Pancreas (tissue), 10 donors: Measurements from ENCODE around the gene POLRMT. TPM values are rescaled to one million over a fixed set of nuclear protein-coding genes. Genes with fewer than 3 reads are reported as not detected.

Source experiments
- ATAC-seq, 4 donors: fragments of 200-7000 bp; cut with Tn5 transposase; one replicate each; pipeline versions ENCODE4 v1.8.0 to v1.9.1; 2020; ENCODE audit warnings: mild to moderate bottlenecking in 4 of 4, moderate library complexity in 4 of 4
- DNase-seq, 6 donors: peaks; one replicate each; pipeline ENCODE4 v3.0.0-alpha.2; 2020
- FAIRE-seq: peaks from 2 replicates; lab custom pipeline; 2012; peaks lifted over from hg19 to GRCh38; lab: Jason Lieb, UNC
- H3K27ac ChIP-seq, 4 donors: fragments of 200-600 bp; sonication (generic); 1 replicate in 3 of 4; 2 replicates in 1 of 4; pipeline versions ENCODE4 v1.5.0 to v1.8.0; 2020
- H3K27me3 ChIP-seq, 4 donors: fragments of 200-600 bp; one replicate each; pipeline ENCODE4 v1.8.0; 2021
- H3K36me3 ChIP-seq, 3 donors: fragments of 200-600 bp; sonication (generic) in 1 of 3; one replicate each; pipeline versions ENCODE4 v1.5.0 to v1.8.0; 2020 to 2021
- H3K4me1 ChIP-seq, 3 donors: fragments of 200-600 bp; one replicate each; pipeline ENCODE4 v1.8.0; 2021
- H3K4me3 ChIP-seq, 4 donors: fragments of 200-600 bp; sonication (generic) in 2 of 4; one replicate each; pipeline versions ENCODE4 v1.5.0 to v1.8.0; 2020 to 2021
- H3K9me3 ChIP-seq, 4 donors: fragments of 200-600 bp; one replicate each; pipeline ENCODE4 v1.8.0; 2021
- WGBS, 2 donors: extraction: QIAGEN DNeasy Blood & Tissue Kit; methylation state at CpG; one replicate each; pipeline ENCODE4 v1.1.7; 2013; 5-methylcytosine and 5-hydroxymethylcytosine counted together
- intact Hi-C, 3 donors: fragments of 100-400 bp; cut with DNase I; formaldehyde crosslinking; loops; one replicate each; pipeline versions ENCODE4 v1.11.1 to v1.14.2; 2022
- polyA plus RNA-seq, 2 donors: library from polyadenylated mRNA; stranded (reverse); fragments of 200-250 nt; gene quantifications; one replicate each; pipeline ENCODE4 v1.2.3, GENCODE V29; 2013
- total RNA-seq, 6 donors: library from RNA; stranded (reverse); fragmentation: NEBNext Ultra II Directional in 4 of 6; extraction: Animal tissue kit (Norgen Biotek cat#: 25700) in 4 of 6; gene quantifications; one replicate each; pipeline versions ENCODE4 v1.2.1 to v1.2.4, GENCODE V29; 2021 to 2023
- TF ChIP-seq, protein P1 (sequence below), 4 donors: fragments of 200-600 bp; sonication (generic) in 3 of 4; IDR thresholded peaks; one replicate each; pipeline versions ENCODE4 v1.5.0 to v1.8.0; 2021; ENCODE audit warnings: antibody characterized with exemption in 4 of 4
- donor health status: healthy with polysubstance abuse.
- donor health status: DM: no; HTN: no; CAD: no; lungs with moderate emphysema.
- donor health status: DM: no; HTN: no; CAD: no.
- donor health status: control.
- donor health status: control.
- donor health status: Bipolar disorder and iron deficiency.
- donor health status: DM: yes; HTN: yes; CAD: no.
- donor health status: DM: no; HTN: no; CAD: no.
- donor health status: DM: no; HTN: no; CAD: no.
- donor health status: DM: yes; HTN: yes; CAD: no.

POLRMT gene
- total and polyA plus RNA-seq, 8 donors, result 19.3 to 101 (median 28.1) TPM

DNA sequence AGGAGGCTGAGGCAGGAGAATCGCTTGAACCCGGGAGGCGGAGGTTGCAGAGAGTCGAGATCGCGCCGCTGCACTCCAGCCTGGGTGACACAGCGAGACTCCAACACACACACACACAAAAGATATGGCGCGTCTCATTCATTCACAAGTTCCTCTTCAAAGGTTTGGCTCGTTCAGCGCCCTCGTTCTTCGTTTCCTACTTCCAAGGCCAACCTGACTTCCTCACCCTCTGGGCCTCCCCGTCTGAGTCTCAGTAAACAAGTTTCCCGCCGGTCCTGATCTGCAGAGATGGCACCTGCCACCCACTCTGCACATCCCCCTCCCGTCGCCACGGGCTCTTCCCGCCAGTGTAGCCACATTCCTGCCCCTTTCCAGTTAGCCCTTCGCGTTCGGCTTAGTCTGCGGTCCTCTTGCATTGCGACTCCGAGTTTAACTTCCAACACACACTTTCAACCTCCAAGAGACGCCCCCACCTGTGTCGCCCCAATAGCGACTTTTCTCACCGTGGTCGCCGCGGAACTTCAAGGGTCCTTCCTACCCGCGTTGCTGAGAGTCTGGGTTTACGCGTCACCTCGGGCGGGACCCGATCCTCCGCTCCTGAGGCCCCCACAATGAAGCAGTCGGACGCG, 62.3 kb downstream of the POLRMT start:
- TF ChIP-seq, protein P1, sequence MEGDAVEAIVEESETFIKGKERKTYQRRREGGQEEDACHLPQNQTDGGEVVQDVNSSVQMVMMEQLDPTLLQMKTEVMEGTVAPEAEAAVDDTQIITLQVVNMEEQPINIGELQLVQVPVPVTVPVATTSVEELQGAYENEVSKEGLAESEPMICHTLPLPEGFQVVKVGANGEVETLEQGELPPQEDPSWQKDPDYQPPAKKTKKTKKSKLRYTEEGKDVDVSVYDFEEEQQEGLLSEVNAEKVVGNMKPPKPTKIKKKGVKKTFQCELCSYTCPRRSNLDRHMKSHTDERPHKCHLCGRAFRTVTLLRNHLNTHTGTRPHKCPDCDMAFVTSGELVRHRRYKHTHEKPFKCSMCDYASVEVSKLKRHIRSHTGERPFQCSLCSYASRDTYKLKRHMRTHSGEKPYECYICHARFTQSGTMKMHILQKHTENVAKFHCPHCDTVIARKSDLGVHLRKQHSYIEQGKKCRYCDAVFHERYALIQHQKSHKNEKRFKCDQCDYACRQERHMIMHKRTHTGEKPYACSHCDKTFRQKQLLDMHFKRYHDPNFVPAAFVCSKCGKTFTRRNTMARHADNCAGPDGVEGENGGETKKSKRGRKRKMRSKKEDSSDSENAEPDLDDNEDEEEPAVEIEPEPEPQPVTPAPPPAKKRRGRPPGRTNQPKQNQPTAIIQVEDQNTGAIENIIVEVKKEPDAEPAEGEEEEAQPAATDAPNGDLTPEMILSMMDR (IDR thresholded peaks at IDR 0.05), result no peak
- H3K9me3 ChIP-seq, result no peaks in the 10 kb centered on the region
- no peaks in the 10 kb centered on the region for H3K27me3 ChIP-seq
- peak in 3 of 4 donors; percentile 4 to 8 (median 5) for ATAC-seq
- H3K4me3 ChIP-seq, result peak overlapping the region; percentile 11 to 90 (median 44)
- H3K27ac ChIP-seq, result peak overlapping the region; percentile 69 to 88 (median 82)
- FAIRE-seq, result no peak
- peak in 3 of 6 donors; percentile 27 to 59 (median 49) for DNase-seq
- 2 to 4% methylated on average over 45 of the region's 45 CpGs for WGBS, 2 donors
- peaks cover 13 to 16% (median 15%) of the 10 kb centered on the region in 3 donors for H3K4me1 ChIP-seq
- intact Hi-C loops, result no loop called here
- H3K36me3 ChIP-seq, result no peaks in the 10 kb centered on the region

DNA sequence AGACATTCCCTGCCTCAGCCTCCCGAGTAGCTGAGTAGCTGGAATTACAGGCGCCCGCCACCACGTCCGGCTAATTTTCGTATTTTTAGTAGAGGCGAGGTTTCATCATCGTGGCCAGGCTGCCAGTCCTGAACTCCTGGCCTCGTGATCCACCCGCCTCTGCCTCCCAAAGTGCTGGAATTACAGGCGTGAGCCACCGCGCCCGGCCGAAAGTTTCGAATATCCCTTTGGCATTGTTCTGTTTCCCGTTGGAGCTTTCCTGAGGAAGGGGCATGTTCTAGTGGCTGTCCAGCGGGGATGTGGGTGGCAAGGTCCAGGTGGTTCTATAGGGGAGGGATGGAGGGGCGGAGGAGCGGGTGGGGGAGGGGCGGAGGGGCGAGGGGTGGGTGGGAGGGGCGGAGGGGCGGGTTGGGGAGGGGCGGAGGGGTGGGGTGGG, 63.1 kb downstream of the POLRMT start:
- 76 to 84% methylated on average over 18 of the region's 25 CpGs for WGBS, 2 donors
- ATAC-seq (no peak), FAIRE-seq (no peak), DNase-seq (peak in 1 of 6 donors; percentile 32)
- no peaks in the 10 kb centered on the region for H3K36me3 ChIP-seq
- H3K27me3 ChIP-seq, result no peaks in the 10 kb centered on the region
- peaks cover 6 to 10% (median 9%) of the 10 kb centered on the region in 3 donors for H3K4me1 ChIP-seq
- H3K9me3 ChIP-seq, result no peaks in the 10 kb centered on the region
- intact Hi-C loops, result no loop called here
- H3K27ac ChIP-seq, result no peak overlapping the region
- H3K4me3 ChIP-seq, result no peak overlapping the region
- TF ChIP-seq, protein P1 (IDR thresholded peaks at IDR 0.05), result no peak

DNA sequence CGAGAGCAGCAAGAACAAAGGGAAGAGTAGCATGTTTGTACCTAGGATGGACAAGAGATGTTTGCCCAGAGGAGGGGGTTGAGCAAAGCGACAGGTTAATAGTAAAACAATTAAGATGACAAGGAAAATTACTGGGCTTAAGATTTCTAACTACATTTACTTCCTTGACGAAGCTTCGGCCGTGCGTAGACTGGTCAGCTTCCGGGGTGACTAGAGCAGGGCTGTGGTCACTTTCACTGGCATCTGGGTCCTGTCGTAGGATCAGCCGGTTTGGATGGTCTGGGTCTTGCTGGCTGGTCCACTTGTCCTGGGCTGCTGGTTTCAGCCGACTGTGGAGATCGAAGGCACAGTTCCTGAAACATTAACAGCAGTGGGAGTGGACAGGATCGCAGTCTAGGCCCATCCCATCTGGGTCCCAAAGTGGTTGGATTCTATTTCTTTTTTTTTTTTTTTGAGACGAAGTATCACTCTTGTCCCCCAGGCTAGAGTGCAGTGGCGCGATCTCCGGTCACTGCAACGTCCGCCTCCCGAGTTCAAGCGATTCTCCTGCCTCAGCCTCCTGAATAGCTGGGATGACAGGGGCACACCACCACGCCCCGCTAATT, 65.9 kb downstream of the POLRMT start:
- TF ChIP-seq, protein P1 (IDR thresholded peaks at IDR 0.05), result no peak

More for the DNA sequence above, 65.9 kb downstream of the POLRMT start:
- FAIRE-seq, result no peak
- Histone ChIP-seq H3K9me3 (no peaks in the 10 kb centered on the region), H3K4me1 (no peaks in the 10 kb centered on the region), H3K27ac (peak overlapping the region in 1 of 4 donors; percentile 0), H3K27me3 (no peaks in the 10 kb centered on the region), H3K4me3 (no peak overlapping the region), H3K36me3 (no peaks in the 10 kb centered on the region)
- no peak for DNase-seq
- intact Hi-C loops, result no loop called here
- WGBS, 2 donors, result 89 to 94% methylated on average over 20 to 21 of the region's 22 CpGs
- no peak for ATAC-seq

Other genes starting within 250 kb of the POLRMT start
- 1 to 10 TPM in 2 of 6 donors, under 1 TPM in 4; 0.16 to 1.3 (median 0.59) TPM for gene C2CD4C, start 224.4 kb downstream of the POLRMT start, total RNA-seq
- 1 to 10 TPM; 1.5 to 2.1 TPM for gene C2CD4C, start 224.4 kb downstream of the POLRMT start, polyA plus RNA-seq
- 100 to 1,000 TPM in 3 of 6 donors, 10 to 100 TPM in 3; 76.2 to 130 (median 99.9) TPM for gene SHC2, start 172.5 kb downstream of the POLRMT start, total RNA-seq
- 100 to 1,000 TPM; 257 to 382 TPM for gene SHC2, start 172.5 kb downstream of the POLRMT start, polyA plus RNA-seq
- 1 to 10 TPM in 4 of 6 donors, under 1 TPM in 2; 0.66 to 4.2 (median 1.2) TPM for gene MADCAM1, start 137.1 kb downstream of the POLRMT start, total RNA-seq
- gene MADCAM1, start 137.1 kb downstream of the POLRMT start, polyA plus RNA-seq, result 1 to 10 TPM; 2.5 to 7.5 TPM
- 10 to 100 TPM in 4 of 6 donors, 1 to 10 TPM in 2; 8.8 to 16.2 (median 10.7) TPM for gene TPGS1, start 126.0 kb downstream of the POLRMT start, total RNA-seq
- gene TPGS1, start 126.0 kb downstream of the POLRMT start, polyA plus RNA-seq, result 10 to 100 TPM; 14.3 to 29.7 TPM
- 10 to 100 TPM; 26.2 to 49.4 (median 39.1) TPM for gene CDC34, start 101.8 kb downstream of the POLRMT start, total RNA-seq
- gene CDC34, start 101.8 kb downstream of the POLRMT start, polyA plus RNA-seq, result 100 to 1,000 TPM in 1 of 2 donors, 10 to 100 TPM in 1; 80.0 to 107 TPM
- gene GZMM, start 89.5 kb downstream of the POLRMT start, total RNA-seq, result under 1 TPM in 4 of 6 donors, not detected in 2; 0.28 to 0.38 (median 0.33) TPM
- under 1 TPM; 0.31 to 0.38 TPM for gene GZMM, start 89.5 kb downstream of the POLRMT start, polyA plus RNA-seq
- gene BSG, start 60.9 kb downstream of the POLRMT start, total RNA-seq, result 100 to 1,000 TPM; 122 to 200 (median 149) TPM
- gene BSG, start 60.9 kb downstream of the POLRMT start, polyA plus RNA-seq, result 100 to 1,000 TPM; 210 to 256 TPM
- under 1 TPM; 0.12 to 0.46 (median 0.18) TPM for gene HCN2, start 43.7 kb downstream of the POLRMT start, total RNA-seq
- gene HCN2, start 43.7 kb downstream of the POLRMT start, polyA plus RNA-seq, result under 1 TPM; 0.27 to 0.82 TPM
- under 1 TPM in 4 of 6 donors, not detected in 2; 0.12 to 0.25 (median 0.23) TPM for gene FGF22, start 6.3 kb upstream of the POLRMT start, total RNA-seq
- under 1 TPM; 0.45 to 0.53 TPM for gene FGF22, start 6.3 kb upstream of the POLRMT start, polyA plus RNA-seq
- 10 to 100 TPM; 11.9 to 21.5 (median 16.5) TPM for gene RNF126, start 29.7 kb upstream of the POLRMT start, total RNA-seq
- 10 to 100 TPM; 31.7 to 33.7 TPM for gene RNF126, start 29.7 kb upstream of the POLRMT start, polyA plus RNA-seq
- 100 to 1,000 TPM in 1 of 6 donors, 10 to 100 TPM in 3, 1 to 10 TPM in 2; 6.6 to 148 (median 18.4) TPM for gene FSTL3, start 42.9 kb upstream of the POLRMT start, total RNA-seq
- gene FSTL3, start 42.9 kb upstream of the POLRMT start, polyA plus RNA-seq, result 100 to 1,000 TPM in 1 of 2 donors, 10 to 100 TPM in 1; 24.1 to 119 TPM
- gene PRSS57, start 61.9 kb upstream of the POLRMT start, total RNA-seq, result not detected
- gene PRSS57, start 61.9 kb upstream of the POLRMT start, polyA plus RNA-seq, result not detected
- gene PALM, start 75.4 kb upstream of the POLRMT start, total RNA-seq, result 10 to 100 TPM in 1 of 6 donors, 1 to 10 TPM in 5; 3.5 to 12.6 (median 5.1) TPM
- 10 to 100 TPM in 1 of 2 donors, 1 to 10 TPM in 1; 9.2 to 10.1 TPM for gene PALM, start 75.4 kb upstream of the POLRMT start, polyA plus RNA-seq
- 1 to 10 TPM in 5 of 6 donors, under 1 TPM in 1; 0.63 to 2.6 (median 1.3) TPM for gene MISP, start 117.6 kb upstream of the POLRMT start, total RNA-seq
- gene MISP, start 117.6 kb upstream of the POLRMT start, polyA plus RNA-seq, result 1 to 10 TPM; 1.3 to 7.5 TPM
- gene PTBP1, start 163.9 kb upstream of the POLRMT start, total RNA-seq, result 100 to 1,000 TPM in 5 of 6 donors, 10 to 100 TPM in 1; 83.3 to 160 (median 130) TPM
- 100 to 1,000 TPM in 1 of 2 donors, 10 to 100 TPM in 1; 90.7 to 104 TPM for gene PTBP1, start 163.9 kb upstream of the POLRMT start, polyA plus RNA-seq
- gene PLPPR3, start 188.4 kb upstream of the POLRMT start, total RNA-seq, result under 1 TPM in 1 of 6 donors, not detected in 5; 0.38 TPM
- under 1 TPM in 1 of 2 donors, not detected in 1; 0.05 TPM for gene PLPPR3, start 188.4 kb upstream of the POLRMT start, polyA plus RNA-seq
- not detected for gene AZU1, start 194.3 kb upstream of the POLRMT start, total RNA-seq
- gene AZU1, start 194.3 kb upstream of the POLRMT start, polyA plus RNA-seq, result under 1 TPM in 1 of 2 donors, not detected in 1; 0.35 TPM
- gene PRTN3, start 207.5 kb upstream of the POLRMT start, total RNA-seq, result under 1 TPM in 1 of 6 donors, not detected in 5; 0.24 TPM
- gene PRTN3, start 207.5 kb upstream of the POLRMT start, polyA plus RNA-seq, result under 1 TPM in 1 of 2 donors, not detected in 1; 0.14 TPM
- under 1 TPM in 2 of 6 donors, not detected in 4; 0.16 to 0.35 TPM for gene ELANE, start 218.8 kb upstream of the POLRMT start, total RNA-seq
- under 1 TPM; 0.19 to 0.57 TPM for gene ELANE, start 218.8 kb upstream of the POLRMT start, polyA plus RNA-seq
- gene CFD, start 226.1 kb upstream of the POLRMT start, total RNA-seq, result 10 to 100 TPM in 2 of 6 donors, 1 to 10 TPM in 4; 2.5 to 48.8 (median 7.3) TPM
- 10 to 100 TPM; 27.8 to 48.1 TPM for gene CFD, start 226.1 kb upstream of the POLRMT start, polyA plus RNA-seq